ENCODE results near the gene INHA.

GRCh38 chr2:219620546-219620945 lies 48.4 kb downstream of the INHA start:
- TF ChIP-seq ZFP3 (CRISPR knock-in tag; IDR thresholded peaks at IDR 0.05) (no peak), RARB (CRISPR knock-in tag; IDR thresholded peaks at IDR 0.05) (no peak), PATZ1 (CRISPR knock-in tag; IDR thresholded peaks at IDR 0.05; ENCODE audit: borderline replicate concordance) (no peak), CSRNP3 (CRISPR knock-in tag; IDR thresholded peaks at IDR 0.05) (no peak), POU6F1 (CRISPR knock-in tag; IDR thresholded peaks at IDR 0.05; ENCODE audit: borderline replicate concordance, low read depth) (no peak), PPARA (CRISPR knock-in tag; IDR thresholded peaks at IDR 0.05; ENCODE audit: borderline replicate concordance) (no peak), GLIS3 (CRISPR knock-in tag; IDR thresholded peaks at IDR 0.05) (no peak), TSHZ2 (CRISPR knock-in tag; IDR thresholded peaks at IDR 0.05) (no peak), ZNF8 (CRISPR knock-in tag; IDR thresholded peaks at IDR 0.05) (no peak), CREB5 (CRISPR knock-in tag; IDR thresholded peaks at IDR 0.05; ENCODE audit: low read depth) (no peak), ZC3H10 (CRISPR knock-in tag; IDR thresholded peaks at IDR 0.05) (no peak), ZNF70 (CRISPR knock-in tag; IDR thresholded peaks at IDR 0.05) (no peak)
